Stimulated activated CD4-positive, alpha-beta T cell treated with anti-CD3 and anti-CD28 coated beads, TNF-alpha, amount 100 ng/mL, for 48 hours (primary cell): ENCODE results near the gene PTPRR.

Experiments
- DNase-seq, 3 donors: peaks; one replicate each; pipeline ENCODE4 v3.0.0-alpha.2; 2020; ENCODE audit warnings: low read depth in 3 of 3

The PTPRR gene

DNA sequence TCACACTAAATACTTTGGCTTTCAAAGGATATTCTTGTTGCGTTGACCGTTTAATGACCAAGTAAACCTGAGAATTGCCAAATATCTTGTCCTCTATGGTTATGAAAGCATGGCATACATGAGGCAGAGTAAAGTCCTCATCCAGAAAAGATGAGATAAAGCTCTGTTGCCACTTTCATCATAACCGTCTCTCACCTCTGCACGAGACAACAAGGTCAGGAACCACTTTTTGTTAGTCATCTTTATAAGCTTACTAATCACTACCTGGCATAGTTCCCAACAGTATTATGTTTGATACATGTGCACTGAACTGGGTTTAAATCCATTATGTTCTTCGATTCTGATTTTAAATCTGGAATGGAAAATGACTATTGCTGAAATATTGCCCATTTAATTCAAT lies 314.6 kb downstream of the PTPRR start:
- no peak for DNase-seq

DNA sequence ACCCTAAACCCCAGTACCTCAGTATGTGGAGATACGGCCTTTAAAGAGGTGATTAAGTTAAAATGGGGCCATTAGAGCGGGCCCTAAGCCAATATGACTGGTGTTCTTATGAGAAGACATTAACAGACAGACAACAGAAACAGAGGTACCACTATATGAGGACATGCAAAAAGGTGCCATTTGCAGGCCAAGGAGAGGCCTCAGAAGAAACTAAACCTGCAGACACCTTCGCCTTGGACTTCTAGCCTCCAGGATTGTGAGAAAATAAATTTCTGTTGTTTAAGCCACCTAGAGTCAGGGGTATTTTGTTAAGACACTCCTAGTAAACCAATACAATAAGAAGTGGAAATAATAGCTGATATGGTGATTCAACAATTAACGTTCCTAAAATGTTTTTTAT lies 315.9 kb downstream of the PTPRR start:
- DNase-seq: no peak

GRCh38 chr12:70603044-70603443 lies 317.5 kb downstream of the PTPRR start:
- DNase-seq: no peak

DNA sequence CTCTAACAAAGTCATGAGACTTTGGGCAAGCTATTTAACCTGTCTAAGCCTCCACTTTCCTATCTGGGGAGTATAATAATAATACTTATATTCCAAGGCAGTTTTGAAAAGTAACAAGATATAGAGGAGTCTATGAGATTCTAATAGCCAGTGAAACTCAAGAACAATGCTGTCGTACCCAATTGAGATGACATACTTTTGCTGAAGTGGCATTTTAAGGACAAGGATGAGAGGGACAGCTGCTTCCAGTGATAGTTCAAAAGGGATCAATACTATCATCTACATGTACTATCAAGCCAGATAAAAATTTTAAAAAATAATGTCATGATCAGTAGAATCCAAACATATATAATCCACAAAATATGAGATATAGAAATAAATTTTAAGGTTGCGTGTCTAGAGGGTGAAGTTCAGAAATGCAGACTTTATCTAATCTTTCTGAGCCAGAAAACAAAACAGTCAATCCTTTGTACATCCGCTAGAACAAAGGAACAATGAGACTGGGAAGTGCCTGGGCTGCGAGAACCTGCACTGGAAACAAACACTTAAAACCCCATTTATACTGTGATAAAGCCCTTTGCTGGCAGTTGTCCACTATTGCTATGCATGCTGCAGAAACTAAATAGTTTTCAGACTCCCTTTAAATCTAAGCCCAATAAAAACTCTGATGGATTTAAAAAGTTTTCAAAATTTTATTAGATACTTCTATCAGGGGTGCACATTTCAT lies 321.9 kb downstream of the PTPRR start:
- DNase-seq: no peak

GRCh38 chr12:70592664-70593063 lies 327.9 kb downstream of the PTPRR start:
- DNase-seq: no peak

- no peak for DNase-seq
These were observed 329.9 kb downstream of the PTPRR start for GRCh38 chr12:70590549-70591226.

GRCh38 chr12:70590051-70590450 lies 330.5 kb downstream of the PTPRR start:
- DNase-seq: peak; percentile 8 to 47 (median 35)
